HCT116 (cell line): ENCODE measurements around the gene TMEM135. TPM values are rescaled to one million over a fixed set of nuclear protein-coding genes. Genes with fewer than 3 reads are reported as not detected.

ENCODE experiments used
- ATAC-seq: fragments of 200-7000 bp; cut with Tn5 transposase; 2 replicates; pipeline ENCODE4 v1.9.1; 2020; ENCODE audit warnings: mild to moderate bottlenecking, moderate library complexity
- BruUV-seq: library from RNA; stranded (reverse); fragments of 400-500 nt; replicated peaks from 2 replicates; lab custom pipeline; 2021; lab: Mats Ljungman, UMichigan
- CTCF ChIA-PET: fragments of 300-600 bp; sonication (Branson Sonifier 250); formaldehyde crosslinking; loops from one replicate; lab custom pipeline; 2021; ENCODE audit warnings: antibody characterized with exemption; lab: Charles Lee
- POLR2A ChIA-PET: fragments of 300-600, 350-600 bp; sonication (Branson Sonifier 250); formaldehyde crosslinking; loops from one replicate; lab custom pipeline; 2021; ENCODE audit warnings: antibody characterized with exemption; lab: Charles Lee
- RAD21 ChIA-PET, 2 experiments: fragments of 300-600 bp; sonication (Branson Sonifier 250); formaldehyde crosslinking; loops; one replicate each; lab custom pipeline; 2023; ENCODE audit warnings: low total read pairs in 2 of 2; ENCODE audit not compliant: uncharacterized antibody in 2 of 2, unreplicated experiment in 2 of 2, low non-redundant PET in 1 of 2; lab: Charles Lee
- DNase-seq: peaks from one replicate; pipeline ENCODE4 v3.0.0-alpha.2; 2010; ENCODE audit warnings: low read depth, low spot score
- H2AFZ ChIP-seq: fragments of 200-600 bp; shearing (Covaris generic), sonication (generic); 2 replicates; pipeline ENCODE4 v1.6.1; 2017; ENCODE audit warnings: low read depth, mixed run types, mixed read lengths, antibody characterized with exemption, low read length; ENCODE audit not compliant: poor library complexity, severe bottlenecking
- H3K27ac ChIP-seq: 2 replicates; pipeline ENCODE4 v1.5.1; 2012; ENCODE audit warnings: low read depth, low read length
- H3K27me3 ChIP-seq: fragments of 200-600 bp; sonication (generic); 2 replicates; pipeline ENCODE4 v1.6.1; 2016; ENCODE audit warnings: mixed run types, low read length, mixed read lengths; ENCODE audit not compliant: insufficient read depth
- H3K36me3 ChIP-seq, 2 experiments: fragments of 200-500 bp in 1 of 2; fragments of 200-600 bp in 1 of 2; sonication (Bioruptor generic) in 1 of 2; sonication (generic) in 1 of 2; 2 replicates each; pipeline versions ENCODE4 v1.5.1 to v1.6.1; 2014 to 2016; ENCODE audit warnings: low read length in 2 of 2, inconsistent platforms in 1 of 2, mixed read lengths in 1 of 2, mixed run types in 1 of 2; ENCODE audit not compliant: insufficient read depth in 2 of 2, control insufficient read depth in 1 of 2
- H3K4me1 ChIP-seq, 2 experiments: fragments of 200-600 bp in 1 of 2; sonication (generic) in 1 of 2; 2 replicates each; pipeline versions ENCODE4 v1.5.1 to v1.6.1; 2012 to 2017; ENCODE audit warnings: low read length in 2 of 2, inconsistent platforms in 1 of 2, mild to moderate bottlenecking in 1 of 2, mixed read lengths in 1 of 2, mixed run types in 1 of 2, moderate library complexity in 1 of 2; ENCODE audit not compliant: insufficient read depth in 2 of 2, control insufficient read depth in 1 of 2
- H3K4me2 ChIP-seq: fragments of 200-600 bp; sonication (generic); 2 replicates; pipeline ENCODE4 v1.6.1; 2017; ENCODE audit warnings: mixed run types, low read length, mixed read lengths
- H3K4me3 ChIP-seq, 2 experiments: fragments of 200-600 bp in 1 of 2; sonication (generic) in 1 of 2; replicated peaks in 1 of 2; 2 replicates each; pipeline ENCODE4 v1.5.1; 2011 to 2016; ENCODE audit warnings: low read length in 2 of 2, control low read depth in 1 of 2, low read depth in 1 of 2, mild to moderate bottlenecking in 1 of 2, mixed read lengths in 1 of 2, mixed run types in 1 of 2
- H3K79me2 ChIP-seq: fragments of 200-600 bp; sonication (generic); 2 replicates; pipeline ENCODE4 v1.6.1; 2017; ENCODE audit warnings: mild to moderate bottlenecking, mixed run types, low read length, moderate library complexity, mixed read lengths; ENCODE audit not compliant: insufficient read depth
- H3K9ac ChIP-seq: fragments of 200-600 bp; sonication (generic); 2 replicates; pipeline ENCODE4 v1.6.1; 2016; ENCODE audit warnings: low read length, mixed read lengths
- H3K9me2 ChIP-seq: fragments of 200-600 bp; sonication (generic), shearing (Covaris generic); 2 replicates; pipeline ENCODE4 v1.6.1; 2017; ENCODE audit warnings: mixed run types, mild to moderate bottlenecking, moderate library complexity; ENCODE audit not compliant: insufficient read depth
- H3K9me3 ChIP-seq, 2 experiments: fragments of 200-500 bp in 1 of 2; fragments of 200-600 bp in 1 of 2; sonication (Bioruptor generic) in 1 of 2; sonication (generic) in 1 of 2; 2 replicates each; pipeline ENCODE4 v1.6.1; 2014 to 2017; ENCODE audit warnings: low read length in 2 of 2, mixed read lengths in 2 of 2, inconsistent platforms in 1 of 2, low read depth in 1 of 2, mild to moderate bottlenecking in 1 of 2, mixed run types in 1 of 2, moderate library complexity in 1 of 2; ENCODE audit not compliant: control insufficient read depth in 1 of 2, insufficient read depth in 1 of 2
- H4K20me1 ChIP-seq: fragments of 200-600 bp; sonication (generic), shearing (Covaris generic); 2 replicates; pipeline ENCODE4 v1.6.1; 2017; ENCODE audit warnings: mixed run types, mild to moderate bottlenecking, moderate library complexity; ENCODE audit not compliant: insufficient read depth
- CEBPB ChIP-seq: IDR thresholded peaks from 2 replicates; pipeline ENCODE4 v1.6.1; 2012; ENCODE audit warnings: low read depth
- EGR1 ChIP-seq: IDR thresholded peaks from 2 replicates; pipeline ENCODE4 v1.6.1; 2012; ENCODE audit warnings: low read depth
- FOSL1 ChIP-seq: IDR thresholded peaks from 2 replicates; pipeline ENCODE4 v1.6.1; 2012; ENCODE audit warnings: low read depth
- JUND ChIP-seq: IDR thresholded peaks from 2 replicates; pipeline ENCODE4 v1.6.1; 2012
- POLR2AphosphoS5 ChIP-seq: IDR thresholded peaks from 2 replicates; pipeline ENCODE4 v1.6.1; 2011; ENCODE audit warnings: mild to moderate bottlenecking, low read depth, low read length, moderate library complexity
- RAD21 ChIP-seq: IDR thresholded peaks from 2 replicates; pipeline ENCODE4 v1.6.1; 2012; ENCODE audit warnings: low read depth, mild to moderate bottlenecking
- TCF7L2 ChIP-seq: IDR thresholded peaks from 2 replicates; pipeline ENCODE4 v1.7.0; 2011; ENCODE audit warnings: borderline replicate concordance, inconsistent platforms; ENCODE audit not compliant: insufficient read depth, insufficient read length; ENCODE audit errors: extremely low read depth
- ZFX ChIP-seq: fragments of 450-650 bp; IDR thresholded peaks from 2 replicates; pipeline ENCODE4 v1.6.1; 2017
- intact Hi-C: fragments of 100-400 bp; cut with micrococcal nuclease; formaldehyde crosslinking; loops from 2 replicates; pipeline ENCODE4 v1.10.0; 2022
- total RNA-seq: library from RNA; stranded (reverse); gene quantifications from one replicate; pipeline ENCODE4 v1.2.1, GENCODE V29; 2021; ENCODE audit not compliant: unreplicated experiment
- TF ChIP-seq, protein P1 (sequence below): IDR thresholded peaks from 2 replicates; pipeline ENCODE4 v1.6.1; 2011; ENCODE audit warnings: mild to moderate bottlenecking, low read length, moderate library complexity; ENCODE audit not compliant: insufficient replicate concordance; ENCODE audit errors: extremely low read depth
- TF ChIP-seq, protein P2 (sequence below), 3 experiments: fragments of 200-600 bp in 1 of 3; sonication (generic) in 1 of 3; IDR thresholded peaks in 2 of 3; conservative IDR thresholded peaks in 1 of 3; 2 replicates each; pipeline ENCODE4 v1.5.1; 2012 to 2017; ENCODE audit warnings: low read depth in 2 of 3, low read length in 2 of 3, antibody characterized with exemption in 1 of 3, borderline replicate concordance in 1 of 3, control low read depth in 1 of 3, mild to moderate bottlenecking in 1 of 3, mixed read lengths in 1 of 3, mixed run types in 1 of 3, moderate library complexity in 1 of 3; ENCODE audit not compliant: insufficient read depth in 1 of 3
- TF ChIP-seq, protein P3 (sequence below): IDR thresholded peaks from 2 replicates; pipeline ENCODE4 v1.6.1; 2012

Gene TMEM135
- total RNA-seq, 1 experiment from 2014 or later: 50.6 TPM

- ChIA-PET POLR2A (no interaction called here), RAD21 (no interaction called here), CTCF (no interaction called here)
- no peaks in the 10 kb centered on the region for H3K36me3 ChIP-seq
- no peaks in the 10 kb centered on the region for H3K9me2 ChIP-seq
- ATAC-seq (no peak), DNase-seq (no peak)
- no peak overlapping the region for H3K27ac ChIP-seq
- intact Hi-C loops: no loop called here
- H3K79me2 ChIP-seq: no peaks in the 10 kb centered on the region
- H3K9me3 ChIP-seq: no peaks in the 10 kb centered on the region
- H4K20me1 ChIP-seq: no peaks in the 10 kb centered on the region
- H3K4me1 ChIP-seq: peaks cover 4 to 6% of the 10 kb centered on the region in 2 experiments; a peak in 2 of 4 replicates
- no peak overlapping the region for H2AFZ ChIP-seq
- BruUV-seq: no TSS peak
- TF ChIP-seq POLR2AphosphoS5: no peak
- TF ChIP-seq CEBPB: no peak
- TF ChIP-seq TCF7L2: no peak
- TF ChIP-seq, protein P1, sequence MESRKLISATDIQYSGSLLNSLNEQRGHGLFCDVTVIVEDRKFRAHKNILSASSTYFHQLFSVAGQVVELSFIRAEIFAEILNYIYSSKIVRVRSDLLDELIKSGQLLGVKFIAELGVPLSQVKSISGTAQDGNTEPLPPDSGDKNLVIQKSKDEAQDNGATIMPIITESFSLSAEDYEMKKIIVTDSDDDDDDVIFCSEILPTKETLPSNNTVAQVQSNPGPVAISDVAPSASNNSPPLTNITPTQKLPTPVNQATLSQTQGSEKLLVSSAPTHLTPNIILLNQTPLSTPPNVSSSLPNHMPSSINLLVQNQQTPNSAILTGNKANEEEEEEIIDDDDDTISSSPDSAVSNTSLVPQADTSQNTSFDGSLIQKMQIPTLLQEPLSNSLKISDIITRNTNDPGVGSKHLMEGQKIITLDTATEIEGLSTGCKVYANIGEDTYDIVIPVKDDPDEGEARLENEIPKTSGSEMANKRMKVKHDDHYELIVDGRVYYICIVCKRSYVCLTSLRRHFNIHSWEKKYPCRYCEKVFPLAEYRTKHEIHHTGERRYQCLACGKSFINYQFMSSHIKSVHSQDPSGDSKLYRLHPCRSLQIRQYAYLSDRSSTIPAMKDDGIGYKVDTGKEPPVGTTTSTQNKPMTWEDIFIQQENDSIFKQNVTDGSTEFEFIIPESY: no peak
- no peak for TF ChIP-seq EGR1
- TF ChIP-seq, protein P2, sequence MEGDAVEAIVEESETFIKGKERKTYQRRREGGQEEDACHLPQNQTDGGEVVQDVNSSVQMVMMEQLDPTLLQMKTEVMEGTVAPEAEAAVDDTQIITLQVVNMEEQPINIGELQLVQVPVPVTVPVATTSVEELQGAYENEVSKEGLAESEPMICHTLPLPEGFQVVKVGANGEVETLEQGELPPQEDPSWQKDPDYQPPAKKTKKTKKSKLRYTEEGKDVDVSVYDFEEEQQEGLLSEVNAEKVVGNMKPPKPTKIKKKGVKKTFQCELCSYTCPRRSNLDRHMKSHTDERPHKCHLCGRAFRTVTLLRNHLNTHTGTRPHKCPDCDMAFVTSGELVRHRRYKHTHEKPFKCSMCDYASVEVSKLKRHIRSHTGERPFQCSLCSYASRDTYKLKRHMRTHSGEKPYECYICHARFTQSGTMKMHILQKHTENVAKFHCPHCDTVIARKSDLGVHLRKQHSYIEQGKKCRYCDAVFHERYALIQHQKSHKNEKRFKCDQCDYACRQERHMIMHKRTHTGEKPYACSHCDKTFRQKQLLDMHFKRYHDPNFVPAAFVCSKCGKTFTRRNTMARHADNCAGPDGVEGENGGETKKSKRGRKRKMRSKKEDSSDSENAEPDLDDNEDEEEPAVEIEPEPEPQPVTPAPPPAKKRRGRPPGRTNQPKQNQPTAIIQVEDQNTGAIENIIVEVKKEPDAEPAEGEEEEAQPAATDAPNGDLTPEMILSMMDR (IDR thresholded peaks at IDR 0.05 in 2 of 3, conservative IDR thresholded peaks at IDR 0.05 in 1 of 3; ENCODE audit: borderline replicate concordance in 1 of 3, insufficient read depth in 1 of 3, low read depth in 2 of 3, low read length in 2 of 3): no peak
- no peak for TF ChIP-seq RAD21
- TF ChIP-seq FOSL1: no peak
- TF ChIP-seq, protein P3, sequence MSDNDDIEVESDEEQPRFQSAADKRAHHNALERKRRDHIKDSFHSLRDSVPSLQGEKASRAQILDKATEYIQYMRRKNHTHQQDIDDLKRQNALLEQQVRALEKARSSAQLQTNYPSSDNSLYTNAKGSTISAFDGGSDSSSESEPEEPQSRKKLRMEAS: no peak
- TF ChIP-seq JUND: no peak
- TF ChIP-seq ZFX: no peak
- no peak overlapping the region for H3K4me3 ChIP-seq
- H3K4me2 ChIP-seq: no peak overlapping the region
- H3K27me3 ChIP-seq: no peaks in the 10 kb centered on the region
- no peak overlapping the region for H3K9ac ChIP-seq
Measured at GRCh38 chr11:86993031-86993430, 44.7 kb upstream of the TMEM135 start.
